ENCODE measurements around the gene MYH11. TPM values are rescaled to one million over a fixed set of nuclear protein-coding genes. Genes with fewer than 3 reads are reported as not detected.

MYH11 gene
- total and polyA plus RNA-seq, 7 donors: 6.1 to 26.4 (median 14.1) TPM

DNA sequence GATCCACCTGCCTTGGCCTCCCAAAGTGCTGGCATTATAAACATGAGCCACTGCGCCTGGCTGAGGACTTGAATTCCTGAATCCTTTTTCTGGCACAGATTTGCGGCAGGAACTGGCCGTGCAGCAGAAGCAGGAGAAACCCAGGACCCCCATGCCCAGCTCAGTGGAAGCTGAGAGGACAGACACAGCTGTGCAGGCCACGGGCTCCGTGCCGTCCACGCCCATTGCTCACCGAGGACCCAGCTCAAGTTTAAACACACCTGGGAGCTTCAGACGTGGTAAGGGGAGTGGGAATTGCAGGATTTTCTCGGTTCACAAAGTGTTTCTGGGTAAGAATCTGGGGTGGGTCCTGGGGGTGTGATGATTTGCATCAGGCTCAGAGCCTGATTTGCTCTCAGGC is 165.8 kb downstream of the MYH11 start:
- Histone ChIP-seq H3K27me3 (ENCODE audit: insufficient read depth in 3 of 3, low read length in 2 of 3) (no peaks in the 10 kb centered on the region), H3K4me3 (no peak overlapping the region), H3K27ac (no peak overlapping the region), H3K9me3 (no peaks in the 10 kb centered on the region), H3K36me3 (ENCODE audit: insufficient read depth in 1 of 2, low read depth in 1 of 2) (peaks cover 11 to 84% of the 10 kb centered on the region in 2 donors), H3K4me1 (peaks cover 2% of the 10 kb centered on the region)
- DNase-seq (no peak), ATAC-seq (no peak)
- TF ChIP-seq, protein P1, sequence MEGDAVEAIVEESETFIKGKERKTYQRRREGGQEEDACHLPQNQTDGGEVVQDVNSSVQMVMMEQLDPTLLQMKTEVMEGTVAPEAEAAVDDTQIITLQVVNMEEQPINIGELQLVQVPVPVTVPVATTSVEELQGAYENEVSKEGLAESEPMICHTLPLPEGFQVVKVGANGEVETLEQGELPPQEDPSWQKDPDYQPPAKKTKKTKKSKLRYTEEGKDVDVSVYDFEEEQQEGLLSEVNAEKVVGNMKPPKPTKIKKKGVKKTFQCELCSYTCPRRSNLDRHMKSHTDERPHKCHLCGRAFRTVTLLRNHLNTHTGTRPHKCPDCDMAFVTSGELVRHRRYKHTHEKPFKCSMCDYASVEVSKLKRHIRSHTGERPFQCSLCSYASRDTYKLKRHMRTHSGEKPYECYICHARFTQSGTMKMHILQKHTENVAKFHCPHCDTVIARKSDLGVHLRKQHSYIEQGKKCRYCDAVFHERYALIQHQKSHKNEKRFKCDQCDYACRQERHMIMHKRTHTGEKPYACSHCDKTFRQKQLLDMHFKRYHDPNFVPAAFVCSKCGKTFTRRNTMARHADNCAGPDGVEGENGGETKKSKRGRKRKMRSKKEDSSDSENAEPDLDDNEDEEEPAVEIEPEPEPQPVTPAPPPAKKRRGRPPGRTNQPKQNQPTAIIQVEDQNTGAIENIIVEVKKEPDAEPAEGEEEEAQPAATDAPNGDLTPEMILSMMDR (IDR thresholded peaks at IDR 0.05): no peak
- intact Hi-C loops (cut with DNase I): no loop called here
- WGBS, 3 donors: 84 to 92% (median 90%) methylated on average over 10 of the region's 10 CpGs

DNA sequence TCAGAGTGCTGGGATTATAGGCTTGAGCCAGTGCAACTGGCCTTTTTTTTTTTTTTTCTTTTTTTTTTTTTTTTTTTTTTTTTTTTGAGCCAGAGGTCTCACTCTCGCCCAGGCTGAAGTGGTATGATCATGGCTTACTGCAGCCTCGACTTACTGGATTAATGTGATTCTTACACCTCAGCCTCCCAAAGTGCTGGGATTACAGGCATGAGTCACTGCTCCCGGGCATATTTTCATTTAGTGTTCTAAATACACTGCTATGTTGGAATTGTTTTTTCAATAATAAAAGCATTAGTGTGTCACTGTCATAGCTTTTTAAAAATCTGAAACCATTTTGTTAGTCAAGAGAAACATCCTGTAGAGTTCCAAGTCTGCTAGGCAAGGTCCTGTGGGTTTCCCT is 166.5 kb downstream of the MYH11 start:
- Histone ChIP-seq H3K27ac (no peak overlapping the region), H3K4me3 (no peak overlapping the region), H3K27me3 (ENCODE audit: insufficient read depth in 3 of 3, low read length in 2 of 3) (no peaks in the 10 kb centered on the region), H3K9me3 (no peaks in the 10 kb centered on the region), H3K36me3 (ENCODE audit: insufficient read depth in 1 of 2, low read depth in 1 of 2) (peaks cover 11 to 76% of the 10 kb centered on the region in 2 donors), H3K4me1 (peaks cover 5% of the 10 kb centered on the region)
- TF ChIP-seq, protein P1 (IDR thresholded peaks at IDR 0.05): no peak
- intact Hi-C loops (cut with DNase I): no loop called here
- DNase-seq: no peak
- WGBS, 3 donors: 85 to 89% (median 85%) methylated on average over 3 of the region's 3 CpGs
- no peak for ATAC-seq

DNA sequence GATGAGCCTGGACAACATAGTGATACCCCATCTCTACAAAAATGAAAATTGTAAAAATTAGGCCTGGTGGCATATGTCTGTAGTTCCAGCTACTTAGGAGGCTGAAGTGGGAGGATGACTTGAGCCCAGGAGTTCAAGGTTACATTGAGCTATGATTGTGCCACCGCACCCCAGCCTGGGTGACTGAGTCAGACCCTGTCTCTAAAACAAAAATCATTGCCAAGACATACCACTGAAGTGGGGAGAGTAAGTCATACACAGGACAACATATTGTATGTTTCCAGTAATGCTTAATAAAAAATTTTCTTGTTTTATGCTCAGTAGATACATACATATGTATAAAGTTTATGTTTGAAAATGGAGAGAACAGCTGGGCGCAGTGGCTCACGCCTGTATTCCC is 167.5 kb downstream of the MYH11 start:
- H3K9me3 ChIP-seq: no peaks in the 10 kb centered on the region
- DNase-seq (no peak), ATAC-seq (no peak)
- intact Hi-C loops (cut with DNase I): no loop called here
- 96 to 99% (median 98%) methylated on average over 3 of the region's 3 CpGs for WGBS, 3 donors
- TF ChIP-seq, protein P1 (IDR thresholded peaks at IDR 0.05): no peak
- H3K27ac ChIP-seq: no peak overlapping the region
- H3K4me1 ChIP-seq: peaks cover 5% of the 10 kb centered on the region
- H3K4me3 ChIP-seq: no peak overlapping the region
- H3K27me3 ChIP-seq (ENCODE audit: insufficient read depth in 3 of 3, low read length in 2 of 3): no peaks in the 10 kb centered on the region
- H3K36me3 ChIP-seq (ENCODE audit: insufficient read depth in 1 of 2, low read depth in 1 of 2): peaks cover 8 to 67% of the 10 kb centered on the region in 2 donors

DNA sequence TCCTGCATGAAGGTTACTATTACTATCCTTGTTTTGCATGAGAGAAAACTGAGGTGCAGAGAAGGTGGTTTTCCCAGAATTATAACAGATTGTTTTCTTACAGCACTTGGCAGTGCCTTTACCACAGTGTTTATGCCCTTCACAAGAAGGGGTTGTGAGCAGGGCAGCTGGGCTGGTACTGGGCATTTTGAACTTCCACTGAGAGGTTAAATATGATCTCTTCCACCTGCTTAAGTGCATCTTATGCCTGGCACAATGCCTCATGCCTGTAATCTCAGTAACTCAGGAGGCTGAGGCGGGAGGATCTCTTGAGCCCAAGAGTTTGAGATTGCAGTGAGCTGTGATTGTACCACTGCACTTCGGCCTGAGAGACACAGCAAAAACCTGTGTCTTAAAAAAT is 170.5 kb downstream of the MYH11 start:
- intact Hi-C loops (cut with DNase I): no loop called here
- H3K4me1 ChIP-seq: peaks cover 5% of the 10 kb centered on the region
- TF ChIP-seq, protein P1 (IDR thresholded peaks at IDR 0.05): no peak
- peak in 2 of 4 donors; percentile 52 to 57 for ATAC-seq
- H3K4me3 ChIP-seq: no peak overlapping the region
- WGBS, 3 donors: 81 to 92% (median 90%) methylated on average over 2 of the region's 2 CpGs
- H3K9me3 ChIP-seq: no peaks in the 10 kb centered on the region
- H3K36me3 ChIP-seq (ENCODE audit: insufficient read depth in 1 of 2, low read depth in 1 of 2): peaks cover 5 to 49% of the 10 kb centered on the region in 2 donors
- no peak overlapping the region for H3K27ac ChIP-seq
- no peaks in the 10 kb centered on the region for H3K27me3 ChIP-seq (ENCODE audit: insufficient read depth in 3 of 3, low read length in 2 of 3)
- DNase-seq: no peak

DNA sequence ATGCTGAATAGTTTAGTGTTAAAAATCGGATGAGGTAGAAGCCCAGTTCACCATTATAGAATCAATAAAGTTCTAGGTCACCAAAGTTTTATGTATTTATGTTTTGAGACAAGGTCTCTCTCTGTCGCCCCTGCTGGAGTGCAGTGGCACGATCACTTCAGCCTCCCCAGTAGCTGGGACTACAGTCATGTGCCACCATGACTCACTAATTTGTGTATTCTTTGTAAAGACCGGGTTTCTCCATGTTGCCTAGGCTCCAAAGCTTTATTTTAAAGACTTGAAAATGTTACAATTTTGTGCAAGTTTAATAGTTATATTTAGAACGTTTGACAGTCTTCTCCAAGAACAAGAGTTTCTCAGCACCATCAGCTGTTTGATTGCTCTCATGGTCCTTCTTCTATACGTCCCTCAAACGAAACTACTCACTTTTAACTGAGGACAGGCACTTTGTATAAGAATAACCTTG is 174.7 kb downstream of the MYH11 start:
- peaks cover 5% of the 10 kb centered on the region for H3K4me1 ChIP-seq
- no peaks in the 10 kb centered on the region for H3K9me3 ChIP-seq
- ATAC-seq: no peak
- H3K27ac ChIP-seq: no peak overlapping the region
- peak in 1 of 2 donors; percentile 37 for DNase-seq
- WGBS, 3 donors: 74 to 82% (median 76%) methylated on average over 7 of the region's 7 CpGs
- peaks cover 0 to 49% of the 10 kb centered on the region in 2 donors for H3K36me3 ChIP-seq (ENCODE audit: insufficient read depth in 1 of 2, low read depth in 1 of 2)
- intact Hi-C loops (cut with DNase I): loop anchor here in 1 of 2 donors (5.0 kb wide), 1 partner anchor 670 kb away; no protein-coding TSS in a partner anchor
- H3K4me3 ChIP-seq: no peak overlapping the region
- no peaks in the 10 kb centered on the region for H3K27me3 ChIP-seq (ENCODE audit: insufficient read depth in 3 of 3, low read length in 2 of 3)
- TF ChIP-seq, protein P1 (IDR thresholded peaks at IDR 0.05): peak; percentile 22

All from psoas muscle (tissue), 8 donors.